ENCODE data around the gene ACBD4.

ACBD4 gene

DNA sequence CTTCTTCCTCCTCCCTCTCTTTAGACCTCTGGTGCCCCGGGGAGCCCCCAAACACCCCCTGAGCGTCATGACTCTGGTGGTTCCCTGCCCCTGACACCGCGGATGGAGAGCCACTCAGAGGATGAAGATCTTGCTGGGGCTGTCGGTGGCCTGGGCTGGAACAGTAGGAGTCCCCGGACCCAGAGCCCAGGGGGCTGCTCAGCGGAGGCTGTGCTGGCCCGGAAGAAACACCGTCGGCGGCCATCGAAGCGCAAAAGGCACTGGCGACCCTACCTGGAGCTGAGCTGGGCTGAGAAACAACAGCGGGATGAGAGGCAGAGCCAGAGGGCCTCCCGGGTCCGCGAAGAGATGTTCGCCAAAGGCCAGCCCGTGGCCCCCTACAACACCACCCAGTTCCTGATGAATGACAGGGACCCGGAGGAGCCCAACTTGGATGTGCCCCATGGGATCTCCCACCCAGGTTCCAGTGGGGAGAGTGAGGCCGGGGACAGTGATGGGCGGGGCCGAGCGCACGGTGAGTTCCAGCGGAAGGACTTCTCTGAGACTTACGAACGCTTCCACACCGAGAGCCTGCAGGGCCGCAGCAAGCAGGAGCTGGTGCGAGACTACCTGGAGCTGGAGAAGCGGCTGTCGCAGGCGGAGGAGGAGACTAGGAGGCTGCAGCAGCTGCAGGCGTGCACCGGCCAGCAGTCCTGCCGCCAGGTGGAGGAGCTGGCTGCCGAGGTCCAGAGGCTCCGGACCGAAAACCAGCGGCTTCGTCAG is 33.7 kb downstream of the ACBD4 start:
- H3K9ac ChIP-seq (ENCODE audit: low read length): no peak overlapping the region
- no peaks in the 10 kb centered on the region for H3K79me2 ChIP-seq (ENCODE audit: insufficient read depth, low read length)
- no peaks in the 10 kb centered on the region for H3K9me2 ChIP-seq (ENCODE audit: low read depth, low read length)
- no peak overlapping the region for H3K27ac ChIP-seq (ENCODE audit: low read depth, low read length, poor library complexity, severe bottlenecking)
- H3K4me2 ChIP-seq (ENCODE audit: low read length): no peak overlapping the region
- no peak for TF ChIP-seq CTCF (IDR thresholded peaks at IDR 0.05; ENCODE audit: low read length)
- TF ChIP-seq EZH2 (IDR thresholded peaks at IDR 0.05; ENCODE audit: borderline replicate concordance, low read length): no peak
- no peaks in the 10 kb centered on the region for H4K20me1 ChIP-seq (ENCODE audit: insufficient read depth, low read length)
- peaks cover 9% of the 10 kb centered on the region for H3K36me3 ChIP-seq (ENCODE audit: insufficient read depth, low read length)
- 0 out of 2 replicates have a peak, but pooled peaks cover 3% of the 10 kb centered on the region for H3F3A ChIP-seq (ENCODE audit: insufficient read depth, low read length)
- H3K4me1 ChIP-seq (ENCODE audit: insufficient read depth, low read length, severe bottlenecking): peaks cover 15% of the 10 kb centered on the region
- no peak overlapping the region for H2AFZ ChIP-seq (ENCODE audit: low read length)
- no peaks in the 10 kb centered on the region for H3K9me3 ChIP-seq (ENCODE audit: low read length)
- no peaks in the 10 kb centered on the region for H3K27me3 ChIP-seq (ENCODE audit: insufficient read depth, low read length)
- H3K4me3 ChIP-seq (ENCODE audit: low read depth, low read length, poor library complexity, severe bottlenecking): no peak overlapping the region

- Histone ChIP-seq H3K79me2 (ENCODE audit: insufficient read depth, low read length) (no peaks in the 10 kb centered on the region), H3K9ac (ENCODE audit: low read length) (no peak overlapping the region), H3K4me1 (ENCODE audit: insufficient read depth, low read length, severe bottlenecking) (peaks cover 15% of the 10 kb centered on the region), H2AFZ (ENCODE audit: low read length) (no peak overlapping the region), H3K9me3 (ENCODE audit: low read length) (no peaks in the 10 kb centered on the region), H3K9me2 (ENCODE audit: low read depth, low read length) (no peaks in the 10 kb centered on the region), H4K20me1 (ENCODE audit: insufficient read depth, low read length) (no peaks in the 10 kb centered on the region), H3K36me3 (ENCODE audit: insufficient read depth, low read length) (peaks cover 4% of the 10 kb centered on the region), H3K4me3 (ENCODE audit: low read depth, low read length, poor library complexity, severe bottlenecking) (no peak overlapping the region), H3K27me3 (ENCODE audit: insufficient read depth, low read length) (no peaks in the 10 kb centered on the region), H3K4me2 (ENCODE audit: low read length) (no peak overlapping the region), H3F3A (ENCODE audit: insufficient read depth, low read length) (0 out of 2 replicates have a peak, but pooled peaks cover 3% of the 10 kb centered on the region), H3K27ac (ENCODE audit: low read depth, low read length, poor library complexity, severe bottlenecking) (no peak overlapping the region)
- TF ChIP-seq CTCF (IDR thresholded peaks at IDR 0.05; ENCODE audit: low read length) (no peak), EZH2 (IDR thresholded peaks at IDR 0.05; ENCODE audit: borderline replicate concordance, low read length) (no peak)
Measured at GRCh38 chr17:45170280-45170930, 34.9 kb downstream of the ACBD4 start.

DNA sequence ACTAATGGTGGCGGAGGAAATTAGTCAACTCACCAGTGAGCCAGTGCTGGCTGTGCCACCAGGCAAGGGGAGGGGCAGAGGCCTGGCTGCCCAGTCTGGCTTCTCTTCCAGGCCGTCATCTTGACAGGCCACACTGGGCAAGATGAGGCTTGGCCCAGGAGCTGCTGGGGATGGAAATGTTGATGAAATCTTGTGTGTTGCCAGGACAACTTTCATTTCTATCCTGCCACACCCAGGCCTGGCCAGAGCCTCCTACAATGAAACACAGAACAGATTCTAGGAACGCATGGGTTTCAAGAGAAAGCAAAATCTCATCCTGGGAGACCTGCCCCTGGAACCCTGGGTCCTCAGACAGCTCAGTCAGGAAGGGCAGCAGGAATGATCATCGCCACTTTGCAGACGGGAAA is 35.4 kb downstream of the ACBD4 start:
- no peak for TF ChIP-seq EZH2 (IDR thresholded peaks at IDR 0.05; ENCODE audit: borderline replicate concordance, low read length)
- no peak for TF ChIP-seq CTCF (IDR thresholded peaks at IDR 0.05; ENCODE audit: low read length)
- H3K4me1 ChIP-seq (ENCODE audit: insufficient read depth, low read length, severe bottlenecking): peaks cover 15% of the 10 kb centered on the region
- no peaks in the 10 kb centered on the region for H3K9me2 ChIP-seq (ENCODE audit: low read depth, low read length)
- 0 out of 2 replicates have a peak, but pooled peaks cover 3% of the 10 kb centered on the region for H3F3A ChIP-seq (ENCODE audit: insufficient read depth, low read length)
- no peaks in the 10 kb centered on the region for H3K27me3 ChIP-seq (ENCODE audit: insufficient read depth, low read length)
- no peak overlapping the region for H3K9ac ChIP-seq (ENCODE audit: low read length)
- H3K4me2 ChIP-seq (ENCODE audit: low read length): no peak overlapping the region
- no peaks in the 10 kb centered on the region for H3K9me3 ChIP-seq (ENCODE audit: low read length)
- no peak overlapping the region for H3K27ac ChIP-seq (ENCODE audit: low read depth, low read length, poor library complexity, severe bottlenecking)
- H3K79me2 ChIP-seq (ENCODE audit: insufficient read depth, low read length): no peaks in the 10 kb centered on the region
- peaks cover 4% of the 10 kb centered on the region; the same call in 1 of the 2 replicates for H3K36me3 ChIP-seq (ENCODE audit: insufficient read depth, low read length)
- no peak overlapping the region for H3K4me3 ChIP-seq (ENCODE audit: low read depth, low read length, poor library complexity, severe bottlenecking)
- no peak overlapping the region for H2AFZ ChIP-seq (ENCODE audit: low read length)
- H4K20me1 ChIP-seq (ENCODE audit: insufficient read depth, low read length): no peaks in the 10 kb centered on the region
